Immature natural killer cell (primary cell): ENCODE data around the gene SF1. TPM values are rescaled to one million over a fixed set of nuclear protein-coding genes. Genes with fewer than 3 reads are reported as not detected.

Source experiments
- DNase-seq, 3 donors: peaks; one replicate each; pipeline ENCODE4 v3.0.0; 2022; ENCODE audit warnings: mixed read lengths in 1 of 3
- H3K27ac Mint-ChIP-seq, 6 donors: one replicate each; pipeline ENCODE4 v1.8.0; 2020; ENCODE audit warnings: mixed read lengths in 6 of 6, mild to moderate bottlenecking in 5 of 6, inconsistent platforms in 4 of 6, moderate library complexity in 3 of 6
- H3K27me3 Mint-ChIP-seq, 3 donors: one replicate each; pipeline ENCODE4 v1.8.0; 2020 to 2021; ENCODE audit warnings: low read depth in 3 of 3, mild to moderate bottlenecking in 3 of 3, mixed read lengths in 3 of 3, moderate library complexity in 3 of 3, inconsistent platforms in 1 of 3
- H3K36me3 Mint-ChIP-seq, 3 donors: one replicate each; pipeline ENCODE4 v1.8.0; 2020; ENCODE audit warnings: mixed read lengths in 3 of 3, inconsistent platforms in 2 of 3, mild to moderate bottlenecking in 2 of 3
- H3K4me1 Mint-ChIP-seq, 2 donors: one replicate each; pipeline ENCODE4 v1.8.0; 2020; ENCODE audit warnings: inconsistent platforms in 2 of 2, mild to moderate bottlenecking in 2 of 2, mixed read lengths in 2 of 2, moderate library complexity in 1 of 2
- H3K4me3 Mint-ChIP-seq, 5 donors: one replicate each; pipeline ENCODE4 v1.8.0; 2020; ENCODE audit warnings: mild to moderate bottlenecking in 5 of 5, mixed read lengths in 5 of 5, inconsistent platforms in 3 of 5, moderate library complexity in 3 of 5
- H3K9me3 Mint-ChIP-seq, 6 donors: one replicate each; pipeline ENCODE4 v1.8.0; 2020; ENCODE audit warnings: mild to moderate bottlenecking in 6 of 6, mixed read lengths in 6 of 6, inconsistent platforms in 4 of 6, moderate library complexity in 3 of 6
- polyA plus RNA-seq, 3 donors: library from polyadenylated mRNA; unstranded; fragments of 300-500 nt; fragmentation: Illumina TruSeq; gene quantifications; one replicate each; pipeline ENCODE4 v1.2.3, GENCODE V29; 2021

SF1 gene
- polyA plus RNA-seq, 3 donors from 2014 or later, result 51.1 to 142 (median 56.3) TPM

DNA sequence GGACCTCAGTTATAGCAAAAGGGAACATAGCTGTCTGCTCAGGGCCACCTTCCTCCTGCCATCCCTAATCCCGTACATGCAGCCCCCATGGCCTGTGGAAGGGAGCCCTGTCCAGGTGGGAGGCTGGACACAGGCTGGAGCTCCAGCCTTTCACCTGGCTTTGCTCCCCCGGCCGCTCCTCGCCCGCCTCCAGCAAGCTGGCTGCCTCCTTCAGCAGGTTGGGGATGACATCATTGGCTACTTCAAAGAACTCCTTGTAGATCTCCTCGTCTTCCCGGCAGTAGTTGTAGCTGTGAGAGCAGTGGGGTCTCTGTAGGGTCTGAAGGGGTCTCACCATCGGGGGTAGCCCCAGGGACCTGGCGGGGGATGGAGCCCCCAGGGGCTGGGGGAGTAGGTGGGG is 27.1 kb upstream of the SF1 start:
- H3K36me3 Mint-ChIP-seq, result peaks cover 0 to 6% (median 6%) of the 10 kb centered on the region in 3 donors
- no peak overlapping the region for H3K27ac Mint-ChIP-seq
- H3K4me1 Mint-ChIP-seq, result peaks cover 21 to 25% of the 10 kb centered on the region in 2 donors
- no peaks in the 10 kb centered on the region for H3K9me3 Mint-ChIP-seq
- peak overlapping the region in 1 of 5 donors; percentile 36 for H3K4me3 Mint-ChIP-seq
- H3K27me3 Mint-ChIP-seq, result peaks cover 2 to 5% (median 2%) of the 10 kb centered on the region in 3 donors
- DNase-seq, result no peak

DNA sequence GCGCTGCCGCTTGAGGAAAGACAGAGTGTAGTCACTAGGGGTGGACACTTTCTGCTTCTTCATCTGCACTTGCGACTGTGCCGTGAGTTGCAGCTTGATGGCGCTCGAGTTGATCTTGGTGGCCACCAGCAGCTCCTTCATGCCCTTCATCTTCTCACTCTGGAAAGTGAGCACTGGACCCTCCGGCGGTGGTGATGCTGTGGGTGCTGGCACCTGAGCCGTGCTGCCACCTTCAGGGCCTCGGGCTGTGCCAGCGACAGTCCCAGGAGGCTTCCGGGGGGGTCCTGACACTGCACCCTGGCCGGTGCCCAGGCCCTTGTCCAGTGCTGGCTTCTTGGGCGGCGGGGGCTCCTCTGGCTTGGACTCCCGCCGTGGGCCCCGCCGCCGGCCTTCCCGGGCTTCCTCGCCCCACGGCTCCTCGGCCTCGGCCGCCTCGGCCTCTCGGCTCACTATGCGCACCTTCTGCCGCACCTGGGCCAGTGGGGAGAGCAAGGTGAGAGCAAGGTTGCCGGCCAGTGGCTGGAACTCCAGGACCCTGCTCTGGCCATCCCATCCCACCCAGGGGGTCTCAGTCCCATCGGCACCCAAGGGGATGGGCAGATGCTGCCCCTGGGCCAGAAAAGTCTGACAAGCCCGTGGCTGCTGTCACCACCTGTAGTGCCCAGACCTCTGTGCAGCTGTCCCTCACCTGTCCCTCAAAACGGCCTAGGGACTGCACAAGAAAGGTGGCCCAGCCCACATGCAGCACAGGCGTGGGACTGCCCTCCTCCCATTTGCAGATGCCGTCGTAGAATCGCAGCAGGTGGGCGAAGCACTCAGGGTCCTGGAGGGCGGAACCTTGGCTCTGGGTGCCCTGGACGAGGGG is 26.2 kb upstream of the SF1 start:
- H3K27me3 Mint-ChIP-seq, result peaks cover 2 to 5% (median 2%) of the 10 kb centered on the region in 3 donors
- no peak for DNase-seq
- peaks cover 0 to 8% (median 6%) of the 10 kb centered on the region in 3 donors for H3K36me3 Mint-ChIP-seq
- H3K27ac Mint-ChIP-seq, result peak overlapping the region in 4 of 6 donors; percentile 91 to 95 (median 94)
- no peaks in the 10 kb centered on the region for H3K9me3 Mint-ChIP-seq
- H3K4me3 Mint-ChIP-seq, result peak overlapping the region in 4 of 5 donors; percentile 88 to 92 (median 92)
- H3K4me1 Mint-ChIP-seq, result peaks cover 15 to 19% of the 10 kb centered on the region in 2 donors

DNA sequence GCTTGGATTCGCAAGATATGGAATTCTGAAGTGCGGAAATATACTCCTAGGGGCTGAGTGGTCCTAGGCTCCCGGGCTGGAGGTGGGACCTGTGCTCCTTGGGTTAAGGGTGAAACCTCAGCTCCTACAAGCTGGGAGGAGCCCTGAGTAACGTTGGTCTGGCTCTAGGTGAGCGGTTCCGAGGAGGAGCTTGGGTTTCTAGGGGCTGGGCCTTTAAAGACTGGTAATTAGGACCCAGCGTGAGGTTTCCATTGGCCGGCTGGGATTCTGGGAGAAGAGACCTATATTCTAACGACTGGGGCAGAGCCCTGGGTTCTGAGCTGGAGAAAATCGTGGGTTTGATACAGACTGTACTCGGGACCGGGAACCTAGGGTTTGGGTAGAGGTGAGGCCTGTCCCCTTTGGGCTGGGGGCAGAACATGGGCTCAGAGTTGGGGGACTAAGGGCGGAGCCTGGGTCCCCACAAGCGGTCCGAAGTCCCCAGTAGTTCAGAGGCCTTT is 25.6 kb upstream of the SF1 start:
- Mint-ChIP-seq H3K36me3 (peaks cover 0 to 9% (median 6%) of the 10 kb centered on the region in 3 donors), H3K4me1 (peaks cover 11 to 15% of the 10 kb centered on the region in 2 donors), H3K4me3 (peak overlapping the region; percentile 88 to 92 (median 91)), H3K9me3 (no peaks in the 10 kb centered on the region), H3K27ac (peak overlapping the region; percentile 91 to 97 (median 94)), H3K27me3 (peaks cover 2 to 5% (median 2%) of the 10 kb centered on the region in 3 donors)
- no peak for DNase-seq

DNA sequence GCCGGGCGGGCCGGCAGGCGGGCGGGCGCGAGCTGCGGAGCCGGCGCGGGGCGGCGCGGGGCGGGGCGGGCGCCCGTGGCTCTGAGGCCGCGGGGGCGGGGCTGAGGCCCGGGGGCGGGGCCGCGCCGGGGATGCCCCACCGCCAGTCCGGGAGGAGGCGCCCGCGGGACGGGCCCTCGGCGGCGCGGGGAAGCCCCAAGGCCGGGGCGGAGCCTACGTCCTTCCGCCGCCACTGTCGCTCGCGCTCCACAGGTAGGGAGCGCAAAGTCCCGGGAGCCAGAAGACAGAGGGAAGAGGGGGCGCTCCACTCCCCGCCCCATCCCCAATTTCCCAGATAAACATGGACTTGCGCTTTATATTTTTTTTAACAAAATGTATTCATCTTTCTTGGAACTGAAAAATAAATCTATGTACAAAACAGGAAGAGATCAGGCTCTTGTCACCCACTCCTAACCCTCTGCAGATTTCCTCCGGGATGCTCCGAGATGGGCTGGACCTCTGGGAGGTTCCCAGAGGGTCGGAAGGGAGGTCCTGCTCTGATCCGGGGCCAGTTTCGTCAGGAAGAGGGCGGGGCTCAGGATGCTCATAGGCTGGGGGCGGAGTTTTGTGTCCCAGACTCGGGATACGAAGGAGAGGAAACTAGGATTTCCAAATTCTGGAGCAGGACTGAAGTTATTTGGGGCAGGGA is 25.0 kb upstream of the SF1 start, which contains the start of gene MAP4K2:
TSS of gene MAP4K2 (minus strand) at position 57 of the 688 bp plus-strand sequence. CDS start 65 bp downstream, outside the sequence.
- Mint-ChIP-seq H3K27me3 (peaks cover 2 to 5% (median 2%) of the 10 kb centered on the region in 3 donors), H3K27ac (peak within 1 kb of the TSS; percentile 91 to 97 (median 94)), H3K36me3 (peaks cover 0 to 10% (median 9%) of the 10 kb centered on the region in 3 donors), H3K4me1 (peaks cover 11 to 15% of the 10 kb centered on the region in 2 donors), H3K4me3 (peak within 1 kb of the TSS; percentile 88 to 92 (median 91)), H3K9me3 (no peaks in the 10 kb centered on the region)
- DNase-seq, result peak; percentile 88 to 90 (median 89)

DNA sequence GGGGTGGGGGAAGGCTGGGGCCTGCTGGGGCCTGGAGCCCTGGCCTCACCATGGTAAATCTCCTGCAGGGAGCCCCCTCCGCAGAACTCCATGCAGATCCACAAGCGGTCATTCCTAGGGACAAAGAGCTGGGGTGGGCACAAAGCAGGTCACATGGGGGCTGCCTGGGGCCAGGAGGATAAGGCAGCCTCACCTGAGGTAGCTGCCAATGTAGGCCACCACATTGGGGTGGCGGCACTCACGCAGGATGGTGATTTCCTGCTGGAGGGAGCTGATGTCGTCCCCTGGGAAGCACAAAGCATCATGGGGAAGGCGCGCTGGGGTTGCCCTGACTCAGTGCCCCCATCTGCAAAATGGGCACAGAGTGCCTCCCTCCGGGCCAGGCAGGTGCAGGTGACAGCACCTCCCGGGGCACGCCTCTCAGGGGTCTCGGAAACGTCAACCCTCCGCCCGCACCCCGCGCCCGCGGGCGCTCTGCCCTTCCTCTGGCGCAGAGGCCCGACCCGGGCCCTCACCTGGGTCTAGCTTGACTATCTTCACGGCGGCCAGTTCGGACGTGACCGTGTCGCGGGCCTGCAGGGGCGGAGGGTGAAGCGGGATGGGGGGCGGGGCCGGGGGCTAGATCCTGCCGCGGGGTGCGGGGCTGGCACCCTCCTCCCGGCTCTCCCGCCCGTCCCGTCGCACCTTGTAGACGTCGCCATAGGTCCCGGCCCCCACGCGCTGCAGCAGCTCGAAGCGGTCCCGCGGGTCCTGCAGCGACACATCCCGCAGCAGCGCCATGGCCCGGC is 24.2 kb upstream of the SF1 start:
- H3K36me3 Mint-ChIP-seq, result peaks cover 0 to 10% (median 9%) of the 10 kb centered on the region in 3 donors
- peak overlapping the region; percentile 54 to 73 (median 62) for H3K4me3 Mint-ChIP-seq
- H3K27me3 Mint-ChIP-seq, result peaks cover 2 to 5% (median 2%) of the 10 kb centered on the region in 3 donors
- no peaks in the 10 kb centered on the region for H3K9me3 Mint-ChIP-seq
- peak overlapping the region; percentile 53 to 87 (median 62) for H3K27ac Mint-ChIP-seq
- H3K4me1 Mint-ChIP-seq, result peaks cover 11 to 15% of the 10 kb centered on the region in 2 donors
- peak in 2 of 3 donors; percentile 10 to 12 for DNase-seq

DNA sequence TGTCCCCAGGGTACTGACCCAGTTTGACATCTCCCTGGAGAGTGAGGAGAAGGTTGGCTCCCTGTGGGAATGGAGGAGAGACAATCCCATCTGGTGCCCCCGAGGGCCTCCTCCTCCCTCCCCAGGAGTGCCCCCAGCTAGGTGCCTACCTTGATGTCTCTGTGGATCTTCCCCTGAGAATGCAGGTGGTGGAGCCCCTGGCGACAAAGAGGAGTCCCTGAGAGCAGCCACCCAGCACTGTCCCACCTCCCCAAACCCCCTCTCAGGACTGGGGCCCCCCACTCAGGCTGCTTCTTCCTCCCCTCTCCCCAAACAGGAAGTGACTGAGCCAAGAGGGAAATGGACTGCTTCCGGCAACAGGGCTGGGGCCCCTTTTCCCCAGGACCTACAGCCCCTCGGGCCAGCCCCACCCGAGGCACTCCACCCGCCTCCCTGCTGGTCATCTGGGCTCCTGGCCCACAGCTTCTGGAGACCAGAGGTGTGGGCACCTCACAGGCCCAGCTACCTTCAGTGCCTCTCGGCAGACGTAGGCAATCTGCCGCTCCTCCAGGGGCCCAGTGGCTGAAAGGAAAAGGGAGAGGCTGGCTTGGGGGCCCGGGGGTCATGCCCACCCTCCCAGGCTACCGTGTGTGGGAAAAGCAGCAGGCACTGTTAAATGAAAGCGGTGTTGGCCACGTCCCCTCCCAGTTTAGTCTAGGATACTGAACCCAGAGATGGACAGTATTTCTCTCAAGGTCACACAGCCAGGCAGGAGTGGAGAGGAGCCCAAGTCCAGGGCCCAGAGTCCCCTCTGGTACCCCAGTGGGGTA is 23.4 kb upstream of the SF1 start:
- Mint-ChIP-seq H3K36me3 (peaks cover 0 to 8% (median 6%) of the 10 kb centered on the region in 3 donors), H3K4me1 (peaks cover 11 to 15% of the 10 kb centered on the region in 2 donors), H3K27me3 (peaks cover 2 to 5% (median 2%) of the 10 kb centered on the region in 3 donors), H3K4me3 (peak overlapping the region; percentile 46 to 71 (median 62)), H3K9me3 (no peaks in the 10 kb centered on the region), H3K27ac (peak overlapping the region in 5 of 6 donors; percentile 53 to 87 (median 60))
- no peak for DNase-seq

DNA sequence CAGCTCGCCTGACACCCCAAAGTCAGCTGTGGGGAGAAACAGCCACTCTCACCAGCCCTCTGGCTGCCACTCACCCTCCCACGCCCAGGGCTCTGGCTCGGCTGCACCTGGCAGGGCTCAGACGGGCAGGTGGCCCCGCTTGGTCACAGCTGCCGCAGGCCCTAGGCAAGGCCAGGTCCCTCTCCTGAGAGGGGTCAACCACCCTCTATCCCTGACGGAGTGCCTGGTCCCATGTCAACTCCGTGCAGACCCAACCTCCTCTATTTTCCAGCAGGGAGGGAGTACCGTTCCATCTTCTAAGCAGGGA is 22.8 kb upstream of the SF1 start:
- Mint-ChIP-seq H3K9me3 (no peaks in the 10 kb centered on the region), H3K27me3 (peaks cover 2 to 5% (median 2%) of the 10 kb centered on the region in 3 donors), H3K36me3 (peaks cover 0 to 4% (median 3%) of the 10 kb centered on the region in 3 donors), H3K4me3 (peak overlapping the region in 1 of 5 donors; percentile 18), H3K27ac (peak overlapping the region in 2 of 6 donors; percentile 29 to 59), H3K4me1 (peaks cover 11 to 15% of the 10 kb centered on the region in 2 donors)
- no peak for DNase-seq

DNA sequence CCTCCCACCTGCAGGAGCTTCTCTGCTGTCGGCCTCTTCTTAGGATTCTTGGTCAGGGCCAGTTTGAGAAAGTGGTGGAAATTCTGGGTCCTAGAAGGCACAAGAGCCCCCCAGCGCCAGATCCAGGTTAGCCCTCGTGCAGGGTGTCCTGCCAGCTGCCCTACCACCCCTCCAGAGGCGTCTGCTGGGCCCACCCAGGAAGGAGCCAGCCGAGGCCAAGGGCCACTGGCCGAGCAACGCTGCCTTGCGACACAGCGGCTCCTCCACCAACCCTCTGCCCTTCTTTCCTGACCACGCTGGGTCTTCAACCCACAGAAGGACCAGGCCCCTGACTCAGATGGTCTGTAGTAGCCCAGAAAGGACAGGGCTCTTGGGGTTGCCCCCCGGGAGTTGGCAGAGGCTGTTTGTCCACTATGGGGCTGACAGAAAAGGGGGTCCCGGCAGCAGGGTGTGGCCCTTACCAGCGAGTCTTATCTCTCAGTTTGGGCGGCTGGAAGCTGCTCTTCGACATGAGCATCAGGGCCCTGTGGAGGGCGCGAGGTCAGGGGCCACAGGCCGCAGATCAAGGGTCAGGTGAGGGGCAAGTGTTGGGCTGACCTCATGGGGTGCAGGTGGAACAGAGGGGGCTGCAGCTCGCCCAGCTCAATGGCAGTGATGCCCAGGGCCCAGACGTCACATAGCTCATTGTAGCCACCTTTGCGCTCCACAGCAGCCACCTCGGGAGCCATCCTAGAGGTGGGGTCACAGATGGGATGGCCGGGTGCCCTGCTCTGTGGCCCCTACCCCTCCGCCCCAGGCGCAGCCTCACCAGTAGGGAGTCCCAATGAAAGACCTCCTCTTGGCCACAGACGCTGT is 22.2 kb upstream of the SF1 start:
- peaks cover 0 to 4% (median 3%) of the 10 kb centered on the region in 3 donors for H3K36me3 Mint-ChIP-seq
- H3K27ac Mint-ChIP-seq, result no peak overlapping the region
- no peaks in the 10 kb centered on the region for H3K9me3 Mint-ChIP-seq
- peaks cover 2 to 5% (median 2%) of the 10 kb centered on the region in 3 donors for H3K27me3 Mint-ChIP-seq
- H3K4me3 Mint-ChIP-seq, result no peak overlapping the region
- no peak for DNase-seq
- H3K4me1 Mint-ChIP-seq, result peaks cover 11 to 15% of the 10 kb centered on the region in 2 donors

DNA sequence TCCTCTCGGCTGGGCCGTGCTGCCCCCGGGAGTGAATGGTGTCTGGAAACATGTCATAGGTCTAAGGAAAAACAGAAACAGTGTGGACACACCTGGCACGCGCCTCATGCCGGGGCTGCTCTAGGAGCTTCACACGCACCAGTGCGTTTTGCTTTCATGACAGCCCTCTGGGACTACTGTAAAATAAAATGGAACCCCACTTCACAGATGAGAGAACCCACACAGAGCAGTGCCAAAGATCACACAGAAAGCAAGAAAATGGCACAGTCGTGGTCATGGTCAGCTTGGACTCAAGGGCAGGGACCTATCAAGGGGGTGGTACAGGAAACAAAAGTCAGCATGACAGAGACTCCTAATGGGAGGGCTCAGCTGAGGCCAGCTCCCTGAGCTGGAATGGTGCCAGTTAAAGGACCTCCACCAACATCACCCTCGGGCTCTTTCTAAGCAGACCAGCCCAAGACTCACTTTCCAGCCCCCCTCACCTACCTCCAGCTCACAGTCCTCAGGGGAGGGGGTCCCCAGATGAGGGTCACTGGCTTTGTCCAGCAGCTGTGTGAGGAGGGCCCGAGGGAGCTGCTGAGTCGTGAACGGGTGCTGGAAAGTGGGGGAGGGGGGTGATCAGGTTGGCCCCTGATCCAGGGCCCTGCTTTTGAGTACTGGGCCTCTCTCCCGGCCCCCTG is 21.4 kb upstream of the SF1 start:
- Mint-ChIP-seq H3K4me3 (no peak overlapping the region), H3K36me3 (peaks cover 0 to 4% (median 3%) of the 10 kb centered on the region in 3 donors), H3K27me3 (peaks cover 2 to 5% (median 2%) of the 10 kb centered on the region in 3 donors), H3K9me3 (no peaks in the 10 kb centered on the region), H3K4me1 (peaks cover 11 to 15% of the 10 kb centered on the region in 2 donors), H3K27ac (peak overlapping the region in 1 of 6 donors; percentile 71)
- DNase-seq, result no peak

DNA sequence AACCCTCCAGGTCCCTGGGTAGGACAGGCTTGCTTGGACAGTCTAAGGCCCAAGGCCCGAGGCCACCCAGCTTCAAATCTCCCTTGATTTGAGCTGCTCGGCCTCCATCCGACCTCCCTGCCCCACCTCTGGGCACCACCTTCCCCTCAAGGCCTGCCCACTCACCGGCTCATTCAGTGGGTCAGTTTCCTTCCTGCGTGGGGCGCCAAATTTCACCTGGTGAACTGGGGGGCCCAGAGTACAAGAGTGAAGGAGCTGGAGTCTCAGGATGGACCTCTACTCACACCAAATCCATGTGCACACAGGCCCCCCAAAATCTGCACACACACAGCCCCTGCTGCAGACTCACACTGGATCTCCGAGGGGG is 20.9 kb upstream of the SF1 start:
- DNase-seq, result no peak
- peaks cover 0 to 4% (median 3%) of the 10 kb centered on the region in 3 donors for H3K36me3 Mint-ChIP-seq
- peaks cover 2 to 5% (median 5%) of the 10 kb centered on the region in 3 donors for H3K27me3 Mint-ChIP-seq
- no peaks in the 10 kb centered on the region for H3K9me3 Mint-ChIP-seq
- no peak overlapping the region for H3K4me3 Mint-ChIP-seq
- H3K4me1 Mint-ChIP-seq, result peaks cover 10 to 14% of the 10 kb centered on the region in 2 donors
- no peak overlapping the region for H3K27ac Mint-ChIP-seq

DNA sequence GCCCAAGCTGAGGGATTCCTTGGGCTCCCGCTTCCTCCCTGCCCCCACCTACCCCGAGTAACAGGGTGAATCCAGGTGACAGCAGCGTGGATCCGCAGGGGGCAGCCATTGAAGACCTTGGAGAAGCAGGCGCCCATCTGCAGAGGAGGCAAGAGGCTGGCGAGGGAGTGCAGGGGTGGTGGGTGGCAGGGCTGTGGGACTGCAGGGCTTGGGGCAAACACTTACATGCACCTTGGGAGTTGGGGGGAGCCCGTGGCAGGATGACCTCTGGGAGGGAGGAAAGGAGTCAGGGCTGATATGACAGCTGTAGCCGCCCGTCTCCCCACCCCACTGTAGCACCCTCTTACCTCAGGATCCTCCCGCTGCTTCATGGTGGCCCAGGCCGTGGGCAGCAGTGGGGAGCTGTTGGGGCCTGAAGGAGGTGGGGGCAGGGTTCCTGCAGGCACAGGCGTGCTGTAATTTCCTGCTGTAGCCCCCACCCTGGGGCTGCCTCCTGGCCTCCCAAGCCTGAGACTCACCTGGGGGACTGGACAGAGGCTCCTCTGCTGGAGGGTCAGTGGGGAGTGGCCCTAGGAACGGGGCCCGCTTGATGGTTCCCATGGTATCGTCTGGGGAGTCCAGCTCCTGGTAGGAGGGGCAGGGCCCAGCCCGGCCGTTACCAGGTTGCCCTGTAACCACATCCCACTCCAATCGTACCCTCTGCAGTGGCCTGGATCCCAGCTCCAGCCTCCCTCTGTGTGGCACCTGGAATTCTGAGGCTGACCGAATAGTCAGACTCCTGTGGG is 18.6 kb upstream of the SF1 start:
- H3K4me3 Mint-ChIP-seq, result no peak overlapping the region
- peaks cover 0 to 4% (median 3%) of the 10 kb centered on the region in 3 donors for H3K36me3 Mint-ChIP-seq
- H3K27me3 Mint-ChIP-seq, result peaks cover 0 to 4% (median 3%) of the 10 kb centered on the region in 3 donors
- no peaks in the 10 kb centered on the region for H3K9me3 Mint-ChIP-seq
- H3K4me1 Mint-ChIP-seq, result peaks cover 0 to 3% of the 10 kb centered on the region in 2 donors
- DNase-seq, result no peak
- H3K27ac Mint-ChIP-seq, result no peak overlapping the region
